HG02759 (cell line): ENCODE results near the gene APOOL.
"Not testable (repeated sequence)": the region's sequence is repeated elsewhere in the genome, so short reads cannot be mapped to it uniquely, and the experiment has no call there.

Source experiments
- ATAC-seq: cut with Tn5 transposase; IDR thresholded peaks from one replicate; pipeline ENCODE4 v1.9.1; 2021; ENCODE audit warnings: mild to moderate bottlenecking, moderate library complexity; ENCODE audit not compliant: unreplicated experiment

The APOOL gene

GRCh38 chrX:85077247-85077646 lies 73.6 kb downstream of the APOOL start:
- not testable (repeated sequence) for ATAC-seq

- peak; percentile 73 for ATAC-seq
Observed at GRCh38 chrX:85084770-85085393, 81.2 kb downstream of the APOOL start.

- ATAC-seq, result no peak
Observed at GRCh38 chrX:85089321-85089840, 85.7 kb downstream of the APOOL start.

- ATAC-seq, result no peak
Observed at GRCh38 chrX:85107407-85107806, 103.7 kb downstream of the APOOL start.

GRCh38 chrX:85108165-85108564 lies 104.5 kb downstream of the APOOL start:
- ATAC-seq, result no peak

- ATAC-seq, result no peak
Observed at GRCh38 chrX:85109235-85109634, 105.6 kb downstream of the APOOL start.

GRCh38 chrX:85111347-85111746 lies 107.7 kb downstream of the APOOL start:
- no peak for ATAC-seq

GRCh38 chrX:85112293-85112692 lies 108.6 kb downstream of the APOOL start:
- ATAC-seq, result no peak

GRCh38 chrX:85113746-85114145 lies 110.1 kb downstream of the APOOL start:
- ATAC-seq, result no peak

GRCh38 chrX:85114171-85114570 lies 110.5 kb downstream of the APOOL start:
- no peak for ATAC-seq

- no peak for ATAC-seq
Observed at GRCh38 chrX:85114776-85115175, 111.1 kb downstream of the APOOL start.

- no peak for ATAC-seq
Observed at GRCh38 chrX:85115252-85115651, 111.6 kb downstream of the APOOL start.

GRCh38 chrX:85136409-85136808 lies 132.7 kb downstream of the APOOL start:
- ATAC-seq, result no peak

GRCh38 chrX:85139422-85139821 lies 135.7 kb downstream of the APOOL start:
- no peak for ATAC-seq

- ATAC-seq, result peak; percentile 94
Observed at GRCh38 chrX:85140964-85141363, 137.3 kb downstream of the APOOL start.
